DMS153 (cell line): ENCODE results near the gene TMEM109.
"Not testable (repeated sequence)": the region's sequence is repeated elsewhere in the genome, so short reads cannot be mapped to it uniquely, and the experiment has no call there.

ENCODE experiments used
- DNase-seq: peaks from one replicate; lab custom pipeline; 2025; lab: John Stamatoyannopoulos, UW

The TMEM109 gene

DNA sequence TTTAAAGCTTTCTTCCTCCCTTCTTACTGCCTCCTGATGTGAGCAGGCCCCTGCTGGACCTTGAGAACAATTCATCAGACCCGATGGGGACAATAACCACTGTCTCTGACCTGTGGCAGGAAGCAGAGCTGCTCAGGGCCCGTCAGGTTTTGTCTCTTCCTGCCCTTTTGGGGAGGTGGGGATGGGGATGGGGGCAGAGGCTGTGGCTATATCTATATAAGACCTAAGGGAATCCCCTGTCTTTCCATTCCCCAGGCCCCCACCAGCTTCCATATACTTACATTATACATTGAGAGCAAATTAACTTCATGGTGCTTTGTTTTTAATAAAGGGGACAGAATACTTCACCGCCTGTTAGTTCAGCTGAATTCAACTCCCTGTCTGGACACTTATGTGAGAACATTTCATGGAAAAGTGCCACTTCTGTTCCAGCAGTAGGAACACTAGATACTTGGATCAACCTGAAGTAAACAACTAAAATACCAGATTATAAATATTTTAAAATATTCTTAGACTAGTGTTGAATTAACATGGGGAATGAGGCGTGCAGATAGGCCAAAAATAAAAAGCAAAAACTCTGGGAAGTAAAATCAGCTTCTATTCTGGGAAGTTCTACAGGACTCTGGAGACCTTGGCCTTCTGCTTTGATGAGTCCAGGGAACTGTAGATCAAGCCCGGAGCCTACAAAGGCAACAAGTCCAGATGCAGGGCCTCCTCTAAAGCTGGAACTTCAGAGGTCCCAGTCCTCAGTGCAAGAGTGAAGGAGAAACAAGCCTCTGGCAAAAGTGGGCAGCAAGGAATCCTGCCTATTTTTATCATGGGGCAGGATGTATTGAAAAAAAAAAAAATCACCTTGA lies 35.5 kb upstream of the TMEM109 start:
- DNase-seq, result no peak

GRCh38 chr11:60879104-60879503 lies 34.9 kb upstream of the TMEM109 start:
- DNase-seq, result no peak

DNA sequence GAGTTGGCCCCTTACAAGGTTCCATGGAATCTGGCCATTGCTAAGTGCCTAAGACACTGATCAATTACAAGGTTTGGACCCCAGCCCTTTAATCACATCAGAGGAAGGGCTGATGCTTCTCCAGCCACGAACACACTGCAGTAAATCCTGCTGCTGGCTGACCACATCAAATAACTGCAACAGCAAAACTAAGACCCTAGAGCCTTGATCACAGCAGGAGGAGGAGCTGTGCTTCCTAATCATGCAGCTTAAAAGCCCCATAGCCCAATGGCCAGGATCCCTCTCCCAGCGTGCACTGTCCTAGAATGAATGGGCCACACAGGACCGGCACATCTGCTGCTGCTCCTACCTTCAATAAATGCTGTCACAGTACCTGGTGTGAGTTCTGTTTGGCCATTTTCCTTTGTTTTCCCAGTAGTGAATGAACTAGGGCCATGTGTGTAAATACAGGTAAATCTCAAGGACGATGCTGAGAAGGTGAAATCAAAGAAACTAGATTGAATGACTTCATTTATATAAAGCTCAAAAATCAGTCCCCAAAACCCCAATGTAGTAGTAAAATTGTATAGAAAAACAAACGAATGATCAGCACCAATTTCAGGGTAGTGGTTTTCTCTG lies 33.9 kb upstream of the TMEM109 start:
- no peak for DNase-seq

GRCh38 chr11:60880643-60881282 lies 33.2 kb upstream of the TMEM109 start:
- DNase-seq, result peak; percentile 83

- DNase-seq, result peak; percentile 68
Measured at GRCh38 chr11:60887556-60887955, 26.4 kb upstream of the TMEM109 start.

- DNase-seq, result no peak
Measured at GRCh38 chr11:60889869-60890311, 24.1 kb upstream of the TMEM109 start.

GRCh38 chr11:60890696-60891095 lies 23.3 kb upstream of the TMEM109 start:
- no peak for DNase-seq

DNA sequence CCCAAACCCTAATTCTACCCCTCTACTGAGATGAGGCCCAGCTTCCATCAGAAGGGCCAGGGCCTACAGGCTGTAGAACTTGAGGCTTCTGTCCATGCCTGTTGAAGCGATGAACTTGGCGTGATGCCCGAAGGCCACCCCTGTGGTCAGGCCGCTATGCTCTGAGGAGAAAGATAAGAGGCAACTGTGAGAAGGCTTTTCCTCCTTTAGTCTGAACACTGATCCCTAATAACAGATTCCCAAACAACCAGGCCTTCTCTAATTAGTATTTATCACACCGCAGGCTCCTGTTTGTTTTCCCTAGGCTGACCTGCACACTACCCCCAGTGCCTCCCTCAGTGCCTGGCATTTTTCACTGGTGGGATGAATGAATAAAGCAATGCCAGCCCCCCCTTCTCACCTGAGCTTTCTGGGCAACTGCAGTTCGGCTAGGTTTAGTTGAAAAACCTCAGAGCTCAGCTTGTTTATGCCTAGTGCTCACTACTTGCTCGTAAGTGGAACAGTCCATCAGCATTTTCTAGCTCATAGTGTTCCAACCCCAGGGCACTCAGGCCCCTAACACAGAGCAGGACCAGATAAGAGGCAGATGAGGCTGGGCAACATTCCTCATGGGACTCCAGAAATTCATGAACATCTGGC lies 22.7 kb upstream of the TMEM109 start:
- DNase-seq, result no peak

GRCh38 chr11:60895687-60896086 lies 18.3 kb upstream of the TMEM109 start:
- DNase-seq, result no peak

GRCh38 chr11:60897496-60897895 lies 16.5 kb upstream of the TMEM109 start:
- DNase-seq, result no peak

GRCh38 chr11:60899046-60899936 lies 14.7 kb upstream of the TMEM109 start:
- peak; percentile 26 for DNase-seq

DNA sequence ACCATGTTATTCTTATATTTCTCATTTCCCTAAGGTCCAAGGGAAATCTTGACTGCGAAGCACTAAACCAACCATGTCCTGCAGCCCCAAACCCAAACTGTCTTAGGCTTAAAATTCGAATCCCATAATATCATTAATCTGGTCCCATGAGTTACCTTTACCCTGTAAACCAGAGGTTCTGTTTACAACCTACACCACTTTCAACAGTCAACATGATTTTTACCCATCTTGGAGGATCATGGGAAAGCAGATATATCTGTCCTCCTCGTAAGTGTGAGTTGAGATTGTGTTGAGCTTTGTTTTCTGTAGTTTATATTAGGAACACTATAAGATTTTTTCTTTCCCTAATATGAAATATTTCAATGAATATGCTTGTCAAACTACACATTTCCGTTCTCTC lies 14.0 kb upstream of the TMEM109 start:
- no peak for DNase-seq

- DNase-seq, result no peak
Measured at GRCh38 chr11:60900673-60901404, 13.1 kb upstream of the TMEM109 start.

- no peak for DNase-seq
Measured at GRCh38 chr11:60902625-60903024, 11.3 kb upstream of the TMEM109 start.

- DNase-seq, result no peak
Measured at GRCh38 chr11:60905047-60905446, 8.9 kb upstream of the TMEM109 start.

DNA sequence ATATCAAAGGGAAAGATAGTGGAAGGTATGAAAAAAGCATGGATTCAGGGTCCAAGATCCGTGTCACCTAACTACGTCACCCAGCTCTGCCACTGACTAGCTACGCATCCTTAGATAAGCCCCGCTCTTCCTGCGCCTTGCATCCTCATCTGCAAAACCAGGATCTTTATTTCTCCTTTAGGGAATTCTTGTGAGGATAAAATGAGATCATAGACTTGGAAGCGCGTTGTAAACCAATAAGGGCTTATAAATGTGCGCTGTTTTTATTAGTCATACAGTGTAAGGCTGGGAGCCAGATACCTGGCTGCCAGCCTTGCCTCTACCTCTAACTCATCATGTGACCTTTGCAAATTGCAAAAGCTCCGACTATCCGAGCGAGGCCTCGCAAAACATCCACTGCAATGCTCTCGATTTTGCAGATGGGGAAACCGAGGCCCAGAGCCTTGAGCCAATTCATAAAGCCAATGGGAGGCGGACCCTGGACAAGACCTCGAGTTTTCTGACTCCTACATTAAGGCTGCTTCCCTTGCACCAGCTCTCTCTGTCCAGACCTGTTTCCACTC lies 8.3 kb upstream of the TMEM109 start:
- DNase-seq, result no peak

DNA sequence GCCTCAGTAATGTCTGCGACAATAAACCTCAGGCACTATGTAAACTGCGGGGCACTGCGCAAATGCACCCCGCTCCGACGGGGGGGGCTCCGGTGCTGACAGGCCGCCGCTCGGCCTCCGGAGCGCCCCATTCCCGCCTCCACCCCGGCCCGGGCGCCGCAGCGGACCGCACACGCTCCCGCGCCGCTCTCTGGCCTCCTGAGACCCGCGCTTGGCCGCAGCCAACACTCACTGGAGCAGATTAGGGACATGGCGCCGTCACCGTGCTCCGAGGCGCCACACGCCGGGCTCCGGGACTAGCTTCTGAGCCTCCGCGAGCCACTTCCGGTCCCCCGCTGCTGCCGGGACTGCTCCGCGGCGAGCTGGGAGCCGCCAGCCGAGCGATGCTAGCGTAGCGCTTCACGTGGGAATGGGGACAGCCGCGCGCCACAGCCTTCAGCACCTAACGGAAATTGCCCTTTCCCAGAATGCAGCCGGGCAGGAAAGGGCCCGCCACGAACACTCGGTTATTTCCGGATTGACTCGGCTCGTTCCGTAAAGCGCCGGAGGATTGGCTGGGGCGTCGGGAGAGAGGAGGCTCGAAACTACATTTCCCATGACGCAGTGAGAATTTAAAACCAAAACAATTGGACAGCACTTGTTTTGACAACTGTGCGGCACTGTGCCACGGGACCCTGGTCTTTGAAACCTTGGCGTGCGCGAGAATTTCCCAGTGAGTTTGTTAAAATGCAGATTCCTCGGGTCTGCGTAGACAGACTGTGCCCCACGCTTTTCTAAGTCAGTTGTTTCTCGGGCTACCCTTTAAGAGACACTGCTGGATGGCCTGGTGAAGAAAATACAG lies 7.6 kb upstream of the TMEM109 start, which contains the start of gene PRPF19:
TSS of gene PRPF19 (minus strand) at position 454 of the 841 bp plus-strand sequence. CDS start at position 251, 203 bp downstream.
- peak; percentile 95 for DNase-seq

GRCh38 chr11:60908803-60909202 lies 5.2 kb upstream of the TMEM109 start:
- no peak for DNase-seq

GRCh38 chr11:60909680-60910280 lies 4.2 kb upstream of the TMEM109 start:
- not testable (repeated sequence) for DNase-seq
